Liver (tissue), 3 donors: ENCODE results near the gene ZNF574.

Source experiments
- HNF4A ChIP-seq, 2 donors: conservative IDR thresholded peaks; 2 replicates each; pipeline ENCODE4 v1.6.1; 2016; ENCODE audit warnings: antibody characterized with exemption in 2 of 2, mild to moderate bottlenecking in 2 of 2
- NR2F2 ChIP-seq: IDR thresholded peaks from 2 replicates; pipeline ENCODE4 v1.6.1; 2016; ENCODE audit warnings: antibody characterized with exemption
- RAD21 ChIP-seq, 2 donors: IDR thresholded peaks; 2 replicates each; pipeline ENCODE4 v1.6.1; 2016; ENCODE audit warnings: antibody characterized with exemption in 2 of 2, mild to moderate bottlenecking in 2 of 2
- TAF1 ChIP-seq: conservative IDR thresholded peaks from 2 replicates; pipeline ENCODE4 v1.6.1; 2016; ENCODE audit warnings: antibody characterized with exemption, mild to moderate bottlenecking
- YY1 ChIP-seq: IDR thresholded peaks from 2 replicates; pipeline ENCODE4 v1.6.1; 2016; ENCODE audit warnings: antibody characterized with exemption, mild to moderate bottlenecking
- TF ChIP-seq, protein P1 (sequence below): IDR thresholded peaks from 2 replicates; pipeline ENCODE4 v1.6.1; 2016; ENCODE audit warnings: antibody characterized with exemption
- TF ChIP-seq, protein P2 (sequence below): IDR thresholded peaks from 2 replicates; pipeline ENCODE4 v1.6.1; 2016; ENCODE audit warnings: antibody characterized with exemption
- TF ChIP-seq, protein P3 (sequence below): fragments of 150-350 bp; IDR thresholded peaks from 2 replicates; pipeline ENCODE4 v1.5.1; 2017; ENCODE audit warnings: improper control_type of control experiment, low read depth, low read length; ENCODE audit not compliant: missing input control
- donor health status: healthy.
- donor health status: healthy.

DNA sequence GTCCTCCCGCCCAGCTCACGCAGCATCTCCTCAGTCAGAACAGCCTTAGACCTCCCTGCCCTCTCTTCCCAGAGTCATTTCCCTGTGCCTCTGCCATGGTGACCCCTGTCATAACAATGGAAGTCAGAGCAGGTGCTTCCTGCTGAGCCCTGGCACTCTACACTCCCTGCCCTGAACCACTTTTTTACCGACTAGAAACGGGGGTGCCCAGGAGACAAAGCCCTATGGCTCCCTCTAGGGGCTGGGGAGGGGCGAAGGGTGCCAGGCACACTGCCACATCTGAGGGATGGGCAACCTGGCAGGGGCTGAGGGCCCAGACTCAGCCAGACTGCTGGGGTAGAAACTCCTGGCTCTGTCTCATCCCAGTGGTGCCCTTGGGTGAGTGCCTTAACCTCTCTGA lies 16.4 kb downstream of the ZNF574 start:
- TF ChIP-seq, protein P1, sequence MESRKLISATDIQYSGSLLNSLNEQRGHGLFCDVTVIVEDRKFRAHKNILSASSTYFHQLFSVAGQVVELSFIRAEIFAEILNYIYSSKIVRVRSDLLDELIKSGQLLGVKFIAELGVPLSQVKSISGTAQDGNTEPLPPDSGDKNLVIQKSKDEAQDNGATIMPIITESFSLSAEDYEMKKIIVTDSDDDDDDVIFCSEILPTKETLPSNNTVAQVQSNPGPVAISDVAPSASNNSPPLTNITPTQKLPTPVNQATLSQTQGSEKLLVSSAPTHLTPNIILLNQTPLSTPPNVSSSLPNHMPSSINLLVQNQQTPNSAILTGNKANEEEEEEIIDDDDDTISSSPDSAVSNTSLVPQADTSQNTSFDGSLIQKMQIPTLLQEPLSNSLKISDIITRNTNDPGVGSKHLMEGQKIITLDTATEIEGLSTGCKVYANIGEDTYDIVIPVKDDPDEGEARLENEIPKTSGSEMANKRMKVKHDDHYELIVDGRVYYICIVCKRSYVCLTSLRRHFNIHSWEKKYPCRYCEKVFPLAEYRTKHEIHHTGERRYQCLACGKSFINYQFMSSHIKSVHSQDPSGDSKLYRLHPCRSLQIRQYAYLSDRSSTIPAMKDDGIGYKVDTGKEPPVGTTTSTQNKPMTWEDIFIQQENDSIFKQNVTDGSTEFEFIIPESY = no peak
- TF ChIP-seq RAD21 (IDR thresholded peaks at IDR 0.05) (peak in 1 of 2 donors; percentile 56), YY1 (no peak), NR2F2 (peak; percentile 86), TAF1 (no peak), HNF4A (conservative IDR thresholded peaks at IDR 0.05) (no peak)
- TF ChIP-seq, protein P2, sequence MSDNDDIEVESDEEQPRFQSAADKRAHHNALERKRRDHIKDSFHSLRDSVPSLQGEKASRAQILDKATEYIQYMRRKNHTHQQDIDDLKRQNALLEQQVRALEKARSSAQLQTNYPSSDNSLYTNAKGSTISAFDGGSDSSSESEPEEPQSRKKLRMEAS = no peak
- TF ChIP-seq, protein P3, sequence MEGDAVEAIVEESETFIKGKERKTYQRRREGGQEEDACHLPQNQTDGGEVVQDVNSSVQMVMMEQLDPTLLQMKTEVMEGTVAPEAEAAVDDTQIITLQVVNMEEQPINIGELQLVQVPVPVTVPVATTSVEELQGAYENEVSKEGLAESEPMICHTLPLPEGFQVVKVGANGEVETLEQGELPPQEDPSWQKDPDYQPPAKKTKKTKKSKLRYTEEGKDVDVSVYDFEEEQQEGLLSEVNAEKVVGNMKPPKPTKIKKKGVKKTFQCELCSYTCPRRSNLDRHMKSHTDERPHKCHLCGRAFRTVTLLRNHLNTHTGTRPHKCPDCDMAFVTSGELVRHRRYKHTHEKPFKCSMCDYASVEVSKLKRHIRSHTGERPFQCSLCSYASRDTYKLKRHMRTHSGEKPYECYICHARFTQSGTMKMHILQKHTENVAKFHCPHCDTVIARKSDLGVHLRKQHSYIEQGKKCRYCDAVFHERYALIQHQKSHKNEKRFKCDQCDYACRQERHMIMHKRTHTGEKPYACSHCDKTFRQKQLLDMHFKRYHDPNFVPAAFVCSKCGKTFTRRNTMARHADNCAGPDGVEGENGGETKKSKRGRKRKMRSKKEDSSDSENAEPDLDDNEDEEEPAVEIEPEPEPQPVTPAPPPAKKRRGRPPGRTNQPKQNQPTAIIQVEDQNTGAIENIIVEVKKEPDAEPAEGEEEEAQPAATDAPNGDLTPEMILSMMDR = peak; percentile 10
